Measurements from ENCODE around the gene KLHL28. TPM values are rescaled to one million over a fixed set of nuclear protein-coding genes. Genes with fewer than 3 reads are reported as not detected.

The KLHL28 gene
- total and polyA plus RNA-seq, 3 experiments from 2014 or later, result 12.3 to 45.3 (median 13.4) TPM

Other genes with a start within 250 kb of the KLHL28 start
- gene TOGARAM1, start 243 bp upstream of the KLHL28 start, total RNA-seq, result 1 to 10 TPM; 7.2 to 7.5 TPM
- 11.4 TPM for gene TOGARAM1, start 243 bp upstream of the KLHL28 start, polyA plus RNA-seq
- gene PRPF39, start 122.2 kb upstream of the KLHL28 start, total RNA-seq, result 10 to 100 TPM; 48.6 to 49.1 TPM
- gene PRPF39, start 122.2 kb upstream of the KLHL28 start, polyA plus RNA-seq, result 9.0 TPM
- 10 to 100 TPM; 66.4 to 69.0 TPM for gene FKBP3, start 172.5 kb upstream of the KLHL28 start, total RNA-seq
- gene FKBP3, start 172.5 kb upstream of the KLHL28 start, polyA plus RNA-seq, result 67.9 TPM
- 10 to 100 TPM; 11.8 to 12.6 TPM for gene FANCM, start 174.0 kb upstream of the KLHL28 start, total RNA-seq
- 4.6 TPM for gene FANCM, start 174.0 kb upstream of the KLHL28 start, polyA plus RNA-seq